IMR-90 (cell line): ENCODE measurements around the gene ELP2.

Source experiments
- BHLHE40 ChIP-seq: fragments of 150-350 bp; IDR thresholded peaks from 2 replicates; pipeline ENCODE4 v1.6.1; 2016; ENCODE audit warnings: mild to moderate bottlenecking, low read depth, low read length
- CEBPB ChIP-seq: IDR thresholded peaks from 2 replicates; pipeline ENCODE4 v1.6.1; 2012; ENCODE audit warnings: low read depth, low read length, improper control_type of control experiment
- CHD1 ChIP-seq: IDR thresholded peaks from 2 replicates; pipeline ENCODE4 v1.6.1; 2012; ENCODE audit warnings: low read depth, low read length, improper control_type of control experiment
- MAFK ChIP-seq: IDR thresholded peaks from 2 replicates; pipeline ENCODE4 v1.6.1; 2012; ENCODE audit warnings: low read depth, low read length, improper control_type of control experiment
- MAZ ChIP-seq: IDR thresholded peaks from 2 replicates; pipeline ENCODE4 v1.6.1; 2012; ENCODE audit warnings: low read depth, mild to moderate bottlenecking, low read length, improper control_type of control experiment, moderate library complexity, borderline replicate concordance
- MXI1 ChIP-seq: IDR thresholded peaks from 2 replicates; pipeline ENCODE4 v1.6.1; 2012; ENCODE audit warnings: low read depth, mild to moderate bottlenecking, low read length, moderate library complexity, borderline replicate concordance
- NFE2L2 ChIP-seq: fragments of 150-350 bp; IDR thresholded peaks from 2 replicates; pipeline ENCODE4 v1.6.1; 2016; ENCODE audit warnings: low read depth, mild to moderate bottlenecking, low read length
- POLR2A ChIP-seq: IDR thresholded peaks from 2 replicates; pipeline ENCODE4 v1.6.1; 2012; ENCODE audit warnings: mild to moderate bottlenecking, low read depth, low read length
- RAD21 ChIP-seq: IDR thresholded peaks from 2 replicates; pipeline ENCODE4 v1.6.1; 2012; ENCODE audit warnings: low read length, improper control_type of control experiment
- RFX5 ChIP-seq: IDR thresholded peaks from 2 replicates; pipeline ENCODE4 v1.8.0; 2012; ENCODE audit warnings: low read depth, mild to moderate bottlenecking, low read length, moderate library complexity
- SMC3 ChIP-seq: fragments of 150-350 bp; IDR thresholded peaks from 2 replicates; pipeline ENCODE4 v1.6.1; 2016; ENCODE audit warnings: low read depth, mild to moderate bottlenecking, antibody characterized with exemption, low read length, moderate library complexity
- USF2 ChIP-seq: fragments of 150-350 bp; IDR thresholded peaks from 2 replicates; pipeline ENCODE4 v1.6.1; 2017; ENCODE audit warnings: mild to moderate bottlenecking, antibody characterized with exemption, low read length, low read depth
- TF ChIP-seq, protein P1 (sequence below): conservative IDR thresholded peaks from 2 replicates; pipeline ENCODE4 v1.5.1; 2012; ENCODE audit warnings: mild to moderate bottlenecking, low read depth, low read length, improper control_type of control experiment

GRCh38 chr18:36141576-36141975, 11.9 kb downstream of the ELP2 start:
- TF ChIP-seq, protein P1, sequence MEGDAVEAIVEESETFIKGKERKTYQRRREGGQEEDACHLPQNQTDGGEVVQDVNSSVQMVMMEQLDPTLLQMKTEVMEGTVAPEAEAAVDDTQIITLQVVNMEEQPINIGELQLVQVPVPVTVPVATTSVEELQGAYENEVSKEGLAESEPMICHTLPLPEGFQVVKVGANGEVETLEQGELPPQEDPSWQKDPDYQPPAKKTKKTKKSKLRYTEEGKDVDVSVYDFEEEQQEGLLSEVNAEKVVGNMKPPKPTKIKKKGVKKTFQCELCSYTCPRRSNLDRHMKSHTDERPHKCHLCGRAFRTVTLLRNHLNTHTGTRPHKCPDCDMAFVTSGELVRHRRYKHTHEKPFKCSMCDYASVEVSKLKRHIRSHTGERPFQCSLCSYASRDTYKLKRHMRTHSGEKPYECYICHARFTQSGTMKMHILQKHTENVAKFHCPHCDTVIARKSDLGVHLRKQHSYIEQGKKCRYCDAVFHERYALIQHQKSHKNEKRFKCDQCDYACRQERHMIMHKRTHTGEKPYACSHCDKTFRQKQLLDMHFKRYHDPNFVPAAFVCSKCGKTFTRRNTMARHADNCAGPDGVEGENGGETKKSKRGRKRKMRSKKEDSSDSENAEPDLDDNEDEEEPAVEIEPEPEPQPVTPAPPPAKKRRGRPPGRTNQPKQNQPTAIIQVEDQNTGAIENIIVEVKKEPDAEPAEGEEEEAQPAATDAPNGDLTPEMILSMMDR = no peak
- TF ChIP-seq CHD1 (no peak), CEBPB (no peak), SMC3 (no peak), MXI1 (no peak), USF2 (no peak), POLR2A (no peak), BHLHE40 (no peak), RFX5 (no peak), MAFK (no peak), RAD21 (no peak), NFE2L2 (no peak), MAZ (no peak)
